Measurements from ENCODE around the gene BNIP3. TPM values are rescaled to one million over a fixed set of nuclear protein-coding genes. Genes with fewer than 3 reads are reported as not detected.

The BNIP3 gene, protein sequence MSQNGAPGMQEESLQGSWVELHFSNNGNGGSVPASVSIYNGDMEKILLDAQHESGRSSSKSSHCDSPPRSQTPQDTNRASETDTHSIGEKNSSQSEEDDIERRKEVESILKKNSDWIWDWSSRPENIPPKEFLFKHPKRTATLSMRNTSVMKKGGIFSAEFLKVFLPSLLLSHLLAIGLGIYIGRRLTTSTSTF
- 10 to 100 TPM in 1 of 3 donors, 1 to 10 TPM in 2; 2.5 to 25.8 (median 5.6) TPM for total RNA-seq
- long read RNA-seq, donor 1, transcript BNIP3-201 (6 exons, 2,861 nt), result major isoform, 69 of 83 reads
- long read RNA-seq, donor 1, partial matches to known transcripts, result 11 of 83 reads
- long read RNA-seq, donor 1, other reads (novel, unspliced or antisense), result 2 of 83 reads
- long read RNA-seq, donor 2, transcript BNIP3-201 (6 exons, 2,861 nt), result major isoform, 12 of 12 reads
- long read RNA-seq, donor 2, partial matches to known transcripts, result 0 of 12 reads
- long read RNA-seq, donor 2, other reads (novel, unspliced or antisense), result 0 of 12 reads

DNA sequence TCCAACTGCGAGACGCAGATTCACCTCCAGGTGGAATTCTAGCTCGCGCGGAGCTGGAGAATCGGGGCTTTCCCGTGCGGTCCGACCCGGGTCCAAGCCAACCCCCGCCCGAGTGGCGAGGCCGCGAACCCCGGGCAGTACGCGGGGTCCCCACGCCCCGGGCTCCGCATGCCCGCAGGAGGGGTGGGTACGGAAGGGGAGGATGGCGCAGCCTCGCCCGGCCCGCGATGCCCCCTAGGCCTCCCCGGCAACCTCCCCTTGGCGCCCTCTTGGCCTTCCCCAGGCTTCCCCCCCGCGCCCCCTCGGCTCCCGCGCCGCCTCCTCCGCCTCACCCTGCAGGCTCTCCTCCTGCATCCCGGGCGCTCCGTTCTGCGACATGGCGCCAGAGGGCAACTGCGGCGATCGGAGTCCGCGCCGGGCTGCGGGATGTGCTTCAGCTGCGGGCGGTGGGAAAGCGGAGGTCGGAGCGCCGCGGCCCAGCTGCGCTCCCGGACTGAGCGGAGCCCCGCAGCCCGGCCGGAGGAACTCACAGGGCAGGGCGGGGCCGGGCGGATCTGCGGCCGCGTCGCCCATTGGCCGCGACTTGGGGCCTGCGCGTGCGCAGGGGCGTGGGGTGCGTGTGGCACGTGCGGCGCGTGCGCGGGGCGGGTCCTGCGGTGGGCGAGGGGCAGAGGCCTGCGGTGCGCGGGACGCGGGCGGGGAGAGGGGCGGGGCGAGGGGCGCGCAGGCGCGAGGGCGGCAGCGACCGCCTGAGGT, at the start of gene BNIP3:
Gene BNIP3 (minus strand): TSS at position 495 of the 756 bp plus-strand sequence. CDS start 117 bp downstream, at position 378.
- intact Hi-C loops (cut with DNase I, micrococcal nuclease), result no loop called here
- Histone ChIP-seq H3K36me3 (ENCODE audit: low read depth) (no peaks in the 10 kb centered on the region), H3K4me3 (peak within 1 kb of the TSS; percentile 42), H3K9me3 (no peaks in the 10 kb centered on the region), H3K4me1 (ENCODE audit: low read depth) (peaks cover 5% of the 10 kb centered on the region)
- peak; percentile 95 for ATAC-seq
- TF ChIP-seq, protein P1, sequence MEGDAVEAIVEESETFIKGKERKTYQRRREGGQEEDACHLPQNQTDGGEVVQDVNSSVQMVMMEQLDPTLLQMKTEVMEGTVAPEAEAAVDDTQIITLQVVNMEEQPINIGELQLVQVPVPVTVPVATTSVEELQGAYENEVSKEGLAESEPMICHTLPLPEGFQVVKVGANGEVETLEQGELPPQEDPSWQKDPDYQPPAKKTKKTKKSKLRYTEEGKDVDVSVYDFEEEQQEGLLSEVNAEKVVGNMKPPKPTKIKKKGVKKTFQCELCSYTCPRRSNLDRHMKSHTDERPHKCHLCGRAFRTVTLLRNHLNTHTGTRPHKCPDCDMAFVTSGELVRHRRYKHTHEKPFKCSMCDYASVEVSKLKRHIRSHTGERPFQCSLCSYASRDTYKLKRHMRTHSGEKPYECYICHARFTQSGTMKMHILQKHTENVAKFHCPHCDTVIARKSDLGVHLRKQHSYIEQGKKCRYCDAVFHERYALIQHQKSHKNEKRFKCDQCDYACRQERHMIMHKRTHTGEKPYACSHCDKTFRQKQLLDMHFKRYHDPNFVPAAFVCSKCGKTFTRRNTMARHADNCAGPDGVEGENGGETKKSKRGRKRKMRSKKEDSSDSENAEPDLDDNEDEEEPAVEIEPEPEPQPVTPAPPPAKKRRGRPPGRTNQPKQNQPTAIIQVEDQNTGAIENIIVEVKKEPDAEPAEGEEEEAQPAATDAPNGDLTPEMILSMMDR (IDR thresholded peaks at IDR 0.05), result no peak
- DNase-seq, result peak; percentile 86 to 95 (median 93)

DNA sequence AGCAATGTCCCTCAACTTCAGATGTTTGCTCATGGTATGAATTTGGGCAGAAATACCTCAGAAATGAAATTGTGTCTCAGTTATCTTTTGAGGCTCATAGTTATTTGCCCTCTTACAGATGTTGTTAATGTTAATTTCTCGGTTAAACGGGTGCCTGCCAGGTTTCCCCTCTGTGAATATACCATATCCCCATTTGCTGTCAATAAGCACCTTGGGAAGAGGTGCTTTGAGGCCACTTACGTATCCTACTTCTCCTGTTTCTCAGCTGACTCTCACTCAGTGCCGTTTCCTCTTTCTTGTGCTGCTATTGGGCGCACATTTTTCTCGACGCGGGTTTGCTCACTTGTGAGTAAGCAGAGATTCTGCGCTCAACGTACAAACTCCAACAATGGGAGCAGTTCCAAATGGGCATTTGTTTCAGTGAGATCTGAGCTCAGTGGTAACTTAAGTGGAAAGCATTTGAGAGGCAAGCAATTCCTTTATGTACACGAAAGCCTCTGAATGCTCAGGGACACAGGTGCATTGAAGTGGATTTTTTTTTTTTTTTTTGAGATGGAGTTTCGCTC, 49.3 kb upstream of the BNIP3 start:
- Histone ChIP-seq H3K4me3 (no peak overlapping the region), H3K36me3 (ENCODE audit: low read depth) (no peaks in the 10 kb centered on the region), H3K9me3 (no peaks in the 10 kb centered on the region), H3K4me1 (ENCODE audit: low read depth) (no peaks in the 10 kb centered on the region)
- intact Hi-C loops (cut with DNase I, micrococcal nuclease), result no loop called here
- DNase-seq (no peak), ATAC-seq (no peak)
- TF ChIP-seq, protein P1 (IDR thresholded peaks at IDR 0.05), result no peak

DNA sequence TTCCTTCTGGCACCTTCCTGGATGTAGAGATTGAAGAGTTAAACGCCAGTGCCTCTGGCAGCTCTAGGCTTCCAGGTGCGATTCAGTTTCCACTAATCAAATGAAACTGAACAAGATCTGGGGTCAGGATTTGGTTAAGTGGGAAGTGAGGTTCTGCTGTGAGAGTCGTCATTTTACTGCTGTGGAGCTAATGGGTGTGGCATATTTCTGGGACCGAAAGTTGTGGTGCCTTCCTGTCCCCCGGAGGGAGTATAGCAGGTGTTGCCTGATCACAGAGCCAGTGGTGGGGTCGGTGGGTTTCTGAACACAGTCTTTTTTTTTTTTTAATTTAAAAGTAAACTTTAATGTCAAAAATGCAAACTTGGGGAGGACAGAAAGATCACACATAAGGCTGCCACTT, 47.0 kb upstream of the BNIP3 start:
- H3K9me3 ChIP-seq, result no peaks in the 10 kb centered on the region
- no peaks in the 10 kb centered on the region for H3K36me3 ChIP-seq (ENCODE audit: low read depth)
- no peak for DNase-seq
- ATAC-seq, result no peak
- TF ChIP-seq, protein P1 (IDR thresholded peaks at IDR 0.05), result no peak
- H3K4me1 ChIP-seq (ENCODE audit: low read depth), result no peaks in the 10 kb centered on the region
- intact Hi-C loops (cut with DNase I, micrococcal nuclease), result no loop called here
- H3K4me3 ChIP-seq, result no peak overlapping the region

DNA sequence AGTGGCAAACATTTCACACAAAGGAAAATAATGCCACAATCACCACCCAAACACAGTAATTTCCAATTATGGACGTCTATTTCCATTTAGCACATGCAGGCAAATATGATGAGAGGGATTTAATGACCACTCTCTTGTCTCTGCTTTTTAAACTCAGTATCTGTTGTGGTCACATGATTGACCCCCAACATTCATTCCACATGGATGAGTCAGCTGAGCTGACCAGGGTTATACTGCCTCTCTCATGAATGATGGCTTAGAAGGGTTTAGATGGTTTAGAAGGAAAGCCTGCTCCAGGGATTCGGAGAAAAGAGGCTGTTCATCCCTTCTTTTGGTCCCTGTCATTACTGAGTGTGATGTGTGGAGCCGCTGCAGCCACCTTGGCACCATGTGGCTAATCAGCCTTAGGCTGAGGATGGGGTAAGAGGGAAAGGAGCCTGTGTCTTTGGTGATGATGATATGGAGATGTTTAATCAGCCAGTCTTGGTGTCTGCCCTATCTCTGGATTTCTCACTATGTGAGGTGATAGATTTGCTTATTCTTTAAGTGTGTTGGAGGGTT, 45.8 kb upstream of the BNIP3 start:
- intact Hi-C loops (cut with DNase I, micrococcal nuclease), result no loop called here
- Histone ChIP-seq H3K9me3 (no peaks in the 10 kb centered on the region), H3K36me3 (ENCODE audit: low read depth) (no peaks in the 10 kb centered on the region), H3K4me3 (no peak overlapping the region), H3K4me1 (ENCODE audit: low read depth) (no peaks in the 10 kb centered on the region)
- TF ChIP-seq, protein P1 (IDR thresholded peaks at IDR 0.05), result no peak
- ATAC-seq (no peak), DNase-seq (no peak)

DNA sequence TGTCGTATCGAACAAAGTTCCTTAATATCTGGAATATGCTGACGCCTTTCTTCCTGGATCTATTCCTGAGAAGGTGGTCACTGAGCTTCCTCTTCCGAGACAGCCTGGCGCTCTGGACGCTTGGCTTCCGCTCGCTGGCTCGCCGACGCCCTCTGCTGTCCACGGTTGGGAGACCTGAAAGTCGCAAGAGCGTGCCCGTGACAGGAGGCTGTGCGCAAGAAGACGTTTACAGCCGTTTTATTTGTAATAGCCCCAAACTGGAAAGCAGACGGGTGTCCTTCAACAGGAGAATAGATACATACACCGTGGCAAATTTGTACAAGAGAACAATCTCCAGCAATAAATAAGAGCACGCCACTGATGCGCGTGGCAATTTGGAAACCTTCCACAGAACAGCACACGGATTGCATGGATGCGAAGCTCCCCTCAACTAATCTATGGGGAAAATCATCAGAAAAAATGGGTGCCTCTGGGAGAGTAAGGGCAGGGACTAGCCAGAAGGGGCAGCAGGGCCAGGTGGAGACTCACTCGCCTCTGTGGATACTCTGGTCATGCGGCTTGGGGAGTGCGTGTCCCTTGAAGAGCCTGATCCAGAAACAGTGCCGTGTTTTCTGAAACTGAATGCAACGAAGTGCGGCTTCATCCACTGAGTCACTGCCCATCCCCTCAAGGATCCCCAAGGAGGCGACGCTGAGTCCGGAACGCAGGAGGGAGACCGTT, 41.5 kb upstream of the BNIP3 start:
- H3K4me3 ChIP-seq, result no peak overlapping the region
- TF ChIP-seq, protein P1 (IDR thresholded peaks at IDR 0.05), result peak; percentile 78
- intact Hi-C loops (cut with DNase I, micrococcal nuclease), result loop anchor here (2.0 to 5.0 kb wide), 2 partner anchors 136 to 138 kb away; no protein-coding TSS in a partner anchor
- peak; percentile 76 to 89 (median 89) for DNase-seq
- peak; percentile 91 for ATAC-seq
- no peaks in the 10 kb centered on the region for H3K36me3 ChIP-seq (ENCODE audit: low read depth)
- no peaks in the 10 kb centered on the region for H3K4me1 ChIP-seq (ENCODE audit: low read depth)
- no peaks in the 10 kb centered on the region for H3K9me3 ChIP-seq
